Measurements from ENCODE around the gene PAPPA2. TPM values are rescaled to one million over a fixed set of nuclear protein-coding genes. Genes with fewer than 3 reads are reported as not detected.

The PAPPA2 gene
- total RNA-seq, 6 experiments from 2014 or later = 0.53 to 14.8 (median 2.9) TPM

DNA sequence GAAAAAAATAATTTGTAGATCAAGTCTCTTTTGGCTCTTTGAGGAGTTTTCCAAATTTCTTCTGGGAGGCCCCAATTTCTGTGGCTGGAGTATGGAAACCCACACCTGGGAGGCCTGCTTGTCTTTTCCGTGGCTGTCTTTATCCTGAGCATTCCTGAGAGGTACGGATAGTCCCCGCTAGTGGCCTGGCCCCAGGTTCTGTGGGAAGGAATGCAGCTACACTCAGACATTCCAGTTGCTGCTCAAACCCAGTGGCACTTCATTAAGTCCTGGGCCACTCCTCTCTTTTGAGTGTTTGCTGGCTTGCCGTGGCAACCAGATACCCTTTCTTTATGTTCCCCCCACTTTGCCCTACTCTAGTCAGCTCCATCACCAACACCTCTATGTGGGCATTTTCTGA, 391.1 kb downstream of the PAPPA2 start:
- no peak for ATAC-seq
- TF ChIP-seq POLR2A (IDR thresholded peaks at IDR 0.05) = no peak
- no peak for DNase-seq
- no peaks in the 10 kb centered on the region for H3K9me3 ChIP-seq
- intact Hi-C loops (cut with DNase I) = no loop called here
- no peaks in the 10 kb centered on the region for H3K36me3 ChIP-seq
- H3K27me3 ChIP-seq = no peaks in the 10 kb centered on the region
- 64% methylated on average over 4 of the region's 4 CpGs for WGBS (ENCODE audit: insufficient coverage, low coverage, low lambda C conversion rate, missing lambda C conversion rate)
- H3K4me1 ChIP-seq = no peaks in the 10 kb centered on the region
- no peak overlapping the region for H3K4me3 ChIP-seq
- H3K27ac ChIP-seq = no peak overlapping the region

DNA sequence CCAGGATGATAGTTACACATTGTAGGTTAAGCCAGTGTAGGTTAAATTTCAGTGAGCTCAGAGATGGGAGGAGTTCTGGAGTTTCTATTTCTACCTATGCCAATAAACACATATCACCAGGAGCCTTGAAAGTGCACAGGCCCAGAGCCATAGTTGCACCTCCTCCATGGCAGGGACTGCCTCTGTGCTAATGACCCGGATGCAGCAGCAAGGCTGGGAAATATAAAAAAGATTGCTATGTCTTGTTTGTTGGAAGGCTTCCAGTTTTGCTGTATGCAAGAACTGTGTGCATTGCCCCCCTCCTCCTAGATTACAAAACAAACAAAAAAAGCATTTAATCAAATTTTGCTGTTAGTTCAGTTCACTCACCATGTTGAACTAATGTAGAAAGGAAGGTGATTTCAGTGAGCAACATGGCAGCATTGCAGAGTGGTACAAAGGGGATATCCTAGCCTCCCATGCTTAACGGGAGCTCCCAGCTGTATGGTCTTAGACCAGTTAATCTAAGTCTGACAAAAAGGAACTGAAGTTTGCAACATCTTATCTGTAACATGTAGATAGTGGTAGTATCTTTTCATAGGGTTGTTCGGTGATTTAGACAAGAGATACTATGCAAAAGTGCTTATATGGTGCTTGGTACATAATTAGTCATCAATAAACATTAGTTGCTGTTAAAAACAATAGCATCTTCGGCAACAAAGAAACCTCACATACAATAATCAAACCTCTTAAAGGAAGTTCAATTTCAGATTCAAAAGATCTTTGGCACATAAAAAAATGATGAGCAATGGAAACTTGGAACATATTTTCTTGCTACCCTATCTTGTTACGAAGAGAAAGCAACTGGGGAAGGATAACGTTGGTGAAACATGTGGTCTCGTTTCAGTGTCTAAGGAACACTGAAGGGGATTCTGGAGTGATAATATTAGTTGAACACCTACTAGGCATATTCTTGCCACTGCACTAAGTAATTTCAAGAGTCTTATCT, 392.1 kb downstream of the PAPPA2 start:
- DNase-seq = no peak
- H3K9me3 ChIP-seq = no peaks in the 10 kb centered on the region
- intact Hi-C loops (cut with DNase I) = no loop called here
- ATAC-seq = no peak
- no peaks in the 10 kb centered on the region for H3K36me3 ChIP-seq
- TF ChIP-seq POLR2A (IDR thresholded peaks at IDR 0.05) = no peak
- TF ChIP-seq, protein P1, sequence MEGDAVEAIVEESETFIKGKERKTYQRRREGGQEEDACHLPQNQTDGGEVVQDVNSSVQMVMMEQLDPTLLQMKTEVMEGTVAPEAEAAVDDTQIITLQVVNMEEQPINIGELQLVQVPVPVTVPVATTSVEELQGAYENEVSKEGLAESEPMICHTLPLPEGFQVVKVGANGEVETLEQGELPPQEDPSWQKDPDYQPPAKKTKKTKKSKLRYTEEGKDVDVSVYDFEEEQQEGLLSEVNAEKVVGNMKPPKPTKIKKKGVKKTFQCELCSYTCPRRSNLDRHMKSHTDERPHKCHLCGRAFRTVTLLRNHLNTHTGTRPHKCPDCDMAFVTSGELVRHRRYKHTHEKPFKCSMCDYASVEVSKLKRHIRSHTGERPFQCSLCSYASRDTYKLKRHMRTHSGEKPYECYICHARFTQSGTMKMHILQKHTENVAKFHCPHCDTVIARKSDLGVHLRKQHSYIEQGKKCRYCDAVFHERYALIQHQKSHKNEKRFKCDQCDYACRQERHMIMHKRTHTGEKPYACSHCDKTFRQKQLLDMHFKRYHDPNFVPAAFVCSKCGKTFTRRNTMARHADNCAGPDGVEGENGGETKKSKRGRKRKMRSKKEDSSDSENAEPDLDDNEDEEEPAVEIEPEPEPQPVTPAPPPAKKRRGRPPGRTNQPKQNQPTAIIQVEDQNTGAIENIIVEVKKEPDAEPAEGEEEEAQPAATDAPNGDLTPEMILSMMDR (IDR thresholded peaks at IDR 0.05) = no peak
- no peaks in the 10 kb centered on the region for H3K27me3 ChIP-seq
- no peak overlapping the region for H3K27ac ChIP-seq
- WGBS (ENCODE audit: insufficient coverage, low coverage, low lambda C conversion rate, missing lambda C conversion rate) = 57% methylated on average over 7 of the region's 7 CpGs
- H3K4me1 ChIP-seq = no peaks in the 10 kb centered on the region
- H3K4me3 ChIP-seq = no peak overlapping the region

DNA sequence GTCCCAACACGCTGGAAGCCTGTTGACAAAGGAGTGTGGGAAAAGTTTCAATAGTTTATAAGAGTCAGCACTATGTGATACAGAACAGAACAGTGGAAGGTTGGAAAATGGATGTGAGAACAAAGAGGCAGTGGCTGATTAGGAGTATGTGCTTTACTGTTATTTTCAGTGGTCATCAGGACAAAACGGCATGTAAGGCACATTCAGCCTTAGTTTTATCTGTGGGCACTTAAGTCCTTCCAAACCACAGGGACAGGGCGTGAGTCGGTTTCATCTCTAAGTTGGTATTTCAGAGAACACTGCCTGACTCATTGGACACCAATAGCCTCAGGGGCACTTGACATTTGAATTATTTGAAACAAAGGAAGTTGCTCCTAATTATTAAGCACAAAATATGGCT, 394.7 kb downstream of the PAPPA2 start:
- intact Hi-C loops (cut with DNase I) = no loop called here
- ATAC-seq (no peak), DNase-seq (no peak)
- 48% methylated on average over 4 of the region's 4 CpGs for WGBS (ENCODE audit: insufficient coverage, low coverage, low lambda C conversion rate, missing lambda C conversion rate)
- H3K27ac ChIP-seq = no peak overlapping the region
- H3K27me3 ChIP-seq = no peaks in the 10 kb centered on the region
- TF ChIP-seq POLR2A (IDR thresholded peaks at IDR 0.05) = no peak
- TF ChIP-seq, protein P1 (IDR thresholded peaks at IDR 0.05) = no peak
- H3K9me3 ChIP-seq = no peaks in the 10 kb centered on the region
- no peaks in the 10 kb centered on the region for H3K4me1 ChIP-seq
- H3K4me3 ChIP-seq = no peak overlapping the region
- no peaks in the 10 kb centered on the region for H3K36me3 ChIP-seq

DNA sequence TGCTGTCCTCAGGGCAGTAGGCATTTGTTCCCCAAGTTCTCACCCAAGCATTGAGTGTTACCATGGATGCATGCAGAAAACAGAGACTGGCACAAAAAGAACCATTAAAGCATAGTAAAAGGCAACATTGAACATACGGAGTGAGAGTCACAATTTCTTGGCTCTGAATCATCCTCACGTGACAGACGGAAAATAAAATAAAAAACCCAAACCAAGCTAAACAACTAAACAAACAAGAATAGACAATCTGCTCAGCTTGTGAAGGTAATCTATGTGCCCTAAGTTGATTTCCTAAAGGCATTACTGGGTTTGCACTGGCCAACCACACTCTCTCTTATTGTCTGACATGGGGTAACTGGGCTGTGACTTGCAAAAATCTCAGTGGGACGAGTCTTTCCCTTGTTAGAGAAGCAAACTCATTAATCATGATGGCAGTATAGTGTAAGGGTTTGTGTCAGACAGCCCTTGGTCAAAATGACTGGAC, 395.5 kb downstream of the PAPPA2 start:
- Histone ChIP-seq H3K36me3 (no peaks in the 10 kb centered on the region), H3K27ac (no peak overlapping the region), H3K4me3 (no peak overlapping the region), H3K9me3 (no peaks in the 10 kb centered on the region), H3K4me1 (no peaks in the 10 kb centered on the region), H3K27me3 (no peaks in the 10 kb centered on the region)
- WGBS (ENCODE audit: insufficient coverage, low coverage, low lambda C conversion rate, missing lambda C conversion rate) = 45% methylated on average over 4 of the region's 4 CpGs
- DNase-seq (no peak), ATAC-seq (no peak)
- TF ChIP-seq, protein P1 (IDR thresholded peaks at IDR 0.05) = no peak
- no peak for TF ChIP-seq POLR2A (IDR thresholded peaks at IDR 0.05)
- intact Hi-C loops (cut with DNase I) = no loop called here

DNA sequence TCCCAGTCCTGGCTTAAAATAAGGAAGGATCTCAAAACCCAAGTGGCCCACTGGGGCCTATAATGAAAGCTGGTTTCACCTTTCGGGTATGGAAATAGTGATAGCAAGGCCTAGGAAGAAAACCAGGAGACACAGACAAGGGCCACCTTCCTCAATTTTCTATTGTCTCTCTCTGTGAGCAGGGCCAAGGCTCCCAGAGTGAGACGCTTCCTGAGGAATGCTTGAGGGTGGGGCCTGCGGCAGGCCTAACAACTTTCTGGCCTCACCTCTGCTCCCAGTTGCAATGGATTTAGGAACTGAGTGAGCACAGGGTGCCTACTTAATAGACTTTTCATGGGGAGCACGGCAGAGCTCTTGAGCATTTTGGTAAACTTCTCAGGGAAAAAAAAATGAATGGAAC, 400.6 kb downstream of the PAPPA2 start:
- WGBS (ENCODE audit: insufficient coverage, low coverage, low lambda C conversion rate, missing lambda C conversion rate) = 89% methylated on average over 4 of the region's 4 CpGs
- H3K27me3 ChIP-seq = no peaks in the 10 kb centered on the region
- TF ChIP-seq, protein P1 (IDR thresholded peaks at IDR 0.05) = no peak
- no peak for TF ChIP-seq POLR2A (IDR thresholded peaks at IDR 0.05)

More for the DNA sequence above, 400.6 kb downstream of the PAPPA2 start:
- H3K9me3 ChIP-seq = no peaks in the 10 kb centered on the region
- no peak overlapping the region for H3K27ac ChIP-seq
- intact Hi-C loops (cut with DNase I) = no loop called here
- no peak overlapping the region for H3K4me3 ChIP-seq
- no peak for DNase-seq
- H3K36me3 ChIP-seq = no peaks in the 10 kb centered on the region
- no peaks in the 10 kb centered on the region for H3K4me1 ChIP-seq
- ATAC-seq = no peak

All from right lobe of liver (tissue), 6 donors.